ENCODE results near the gene PCGF2.

The PCGF2 gene

GRCh38 chr17:38738686-38739085 is 9.4 kb downstream of the PCGF2 start:
- DNase-seq (ENCODE audit: low spot score) = no peak
- in situ Hi-C loops (cut with MboI; ENCODE audit: low sequenced_read_pairs, unreplicated experiment) = no loop called here
- TF ChIP-seq CTCF (IDR thresholded peaks at IDR 0.05; ENCODE audit: borderline replicate concordance, control extremely low read depth, extremely low read depth, insufficient read depth, missing control alignments) = no peak

- no peak for DNase-seq (ENCODE audit: low spot score)
- no peak for TF ChIP-seq CTCF (IDR thresholded peaks at IDR 0.05; ENCODE audit: borderline replicate concordance, control extremely low read depth, extremely low read depth, insufficient read depth, missing control alignments)
- in situ Hi-C loops (cut with MboI; ENCODE audit: low sequenced_read_pairs, unreplicated experiment) = no loop called here
Observed at GRCh38 chr17:38738007-38738662, 10.0 kb downstream of the PCGF2 start.

- in situ Hi-C loops (cut with MboI; ENCODE audit: low sequenced_read_pairs, unreplicated experiment) = no loop called here
- peak; percentile 85 for TF ChIP-seq CTCF (IDR thresholded peaks at IDR 0.05; ENCODE audit: borderline replicate concordance, control extremely low read depth, extremely low read depth, insufficient read depth, missing control alignments)
- DNase-seq (ENCODE audit: low spot score) = peak; percentile 90
Observed at GRCh38 chr17:38735161-38735997, 12.8 kb downstream of the PCGF2 start.

- in situ Hi-C loops (cut with MboI; ENCODE audit: low sequenced_read_pairs, unreplicated experiment) = no loop called here
- no peak for DNase-seq (ENCODE audit: low spot score)
- peak; percentile 17 for TF ChIP-seq CTCF (IDR thresholded peaks at IDR 0.05; ENCODE audit: borderline replicate concordance, control extremely low read depth, extremely low read depth, insufficient read depth, missing control alignments)
Observed at GRCh38 chr17:38733982-38734973, 13.9 kb downstream of the PCGF2 start.

- TF ChIP-seq CTCF (IDR thresholded peaks at IDR 0.05; ENCODE audit: borderline replicate concordance, control extremely low read depth, extremely low read depth, insufficient read depth, missing control alignments) = no peak
- in situ Hi-C loops (cut with MboI; ENCODE audit: low sequenced_read_pairs, unreplicated experiment) = no loop called here
- DNase-seq (ENCODE audit: low spot score) = no peak
Observed at GRCh38 chr17:38733282-38733981, 14.7 kb downstream of the PCGF2 start.

All from GM13976 (cell line).